Activated T-cell treated with anti-CD3 and anti-CD28 coated beads, Interleukin-2, amount 50 U/mL, for 48 hours (primary cell): ENCODE measurements around the gene FZD8.

Experiments
- DNase-seq, 2 experiments: peaks; one replicate each; pipeline ENCODE4 v3.0.0-alpha.2; 2020

Gene FZD8

GRCh38 chr10:35598379-35598778 is 43.7 kb downstream of the FZD8 start:
- DNase-seq = no peak

- no peak for DNase-seq
These were observed 47.0 kb downstream of the FZD8 start for GRCh38 chr10:35595106-35595505.

DNA sequence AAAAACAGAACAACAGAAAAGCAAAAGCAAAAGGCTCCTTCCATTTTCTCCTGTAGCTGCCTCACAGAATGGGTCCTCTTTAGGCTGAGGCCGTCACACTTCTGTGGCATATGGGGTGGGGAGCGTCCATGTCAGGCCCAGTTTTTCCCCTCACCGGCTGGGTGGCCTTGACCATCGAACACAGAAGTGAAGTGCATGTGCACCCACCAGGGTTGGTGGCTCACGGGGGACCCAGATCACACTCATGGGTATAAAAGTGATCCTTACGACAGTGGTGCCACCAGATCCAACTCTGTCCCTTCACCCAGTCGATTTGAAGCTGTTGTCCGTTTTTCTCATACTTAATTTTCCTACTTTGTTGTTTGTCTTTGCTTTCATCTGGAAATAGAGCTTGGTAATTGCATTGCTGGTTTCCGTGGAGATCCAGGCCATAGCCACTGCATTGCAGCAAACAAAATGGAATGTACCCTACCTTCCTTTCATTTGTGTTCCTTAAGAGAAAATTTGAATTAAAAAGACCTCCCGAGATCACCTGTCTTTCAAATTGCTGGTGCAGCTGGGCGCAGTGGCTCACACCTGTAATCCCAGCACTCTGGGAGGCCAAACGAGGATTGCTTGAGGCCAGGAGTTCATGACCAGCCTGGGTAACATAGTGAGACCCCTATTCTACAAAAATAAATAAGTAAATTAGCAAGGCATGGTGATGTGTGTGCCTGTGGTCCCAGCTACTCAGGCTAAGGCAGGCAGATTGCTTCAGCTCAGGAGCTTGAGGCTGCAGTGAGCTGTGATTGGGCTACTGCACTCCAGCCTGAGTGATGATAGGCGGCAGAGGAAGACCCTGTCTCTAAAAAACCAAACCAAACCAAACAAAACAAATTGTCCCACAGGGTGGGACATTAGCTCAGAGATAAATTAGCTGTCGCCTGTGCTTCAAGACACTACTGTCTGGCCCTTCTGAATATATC is 47.7 kb downstream of the FZD8 start:
- DNase-seq = no peak

- no peak for DNase-seq
These were observed 49.7 kb downstream of the FZD8 start for GRCh38 chr10:35592441-35592840.

DNA sequence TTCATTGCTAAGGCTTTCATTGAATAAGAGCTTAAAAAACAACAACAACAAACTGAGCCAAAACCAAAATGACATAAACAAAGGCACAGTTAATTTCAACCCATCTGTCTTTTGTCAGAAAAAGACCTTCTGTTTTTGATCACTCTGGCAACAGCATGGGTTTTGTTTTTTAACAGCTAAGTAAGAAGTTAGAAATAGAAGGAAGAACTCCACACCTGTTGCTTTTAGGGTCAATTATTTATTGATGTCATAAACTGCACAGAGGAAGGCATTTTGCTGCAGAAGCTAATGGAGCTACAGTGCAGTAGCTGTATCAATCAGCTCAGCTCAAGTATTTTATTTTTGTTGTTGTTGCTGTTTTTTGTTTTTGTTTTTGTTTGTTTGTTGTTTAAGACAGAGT is 53.3 kb downstream of the FZD8 start:
- no peak for DNase-seq
